ENCODE measurements around the gene REEP1.

DNA sequence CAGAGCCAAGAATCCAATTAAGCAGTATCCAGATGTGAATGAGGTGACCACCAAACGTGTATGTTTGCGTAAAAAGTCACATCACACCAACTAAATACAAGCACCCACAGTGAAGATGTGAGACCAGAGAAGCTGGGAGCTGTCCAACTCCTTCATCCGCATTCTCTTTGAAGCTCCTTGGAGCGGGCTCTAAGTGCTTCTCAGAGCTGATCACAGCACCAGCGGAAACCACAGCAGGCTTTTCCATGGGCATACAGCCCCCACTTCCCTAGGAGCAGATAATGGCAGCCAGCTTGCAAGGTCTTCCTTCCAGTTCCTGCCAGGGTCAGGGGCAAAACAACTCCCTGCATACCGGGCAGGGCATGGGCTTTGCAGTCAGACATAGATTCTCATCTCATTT, 36.4 kb downstream of the REEP1 start:
- TF ChIP-seq TAF1 (IDR thresholded peaks at IDR 0.05; ENCODE audit: low read depth) (no peak), CREB1 (IDR thresholded peaks at IDR 0.05; ENCODE audit: low read depth) (no peak), CEBPB (IDR thresholded peaks at IDR 0.05) (no peak)
- TF ChIP-seq, protein P1, sequence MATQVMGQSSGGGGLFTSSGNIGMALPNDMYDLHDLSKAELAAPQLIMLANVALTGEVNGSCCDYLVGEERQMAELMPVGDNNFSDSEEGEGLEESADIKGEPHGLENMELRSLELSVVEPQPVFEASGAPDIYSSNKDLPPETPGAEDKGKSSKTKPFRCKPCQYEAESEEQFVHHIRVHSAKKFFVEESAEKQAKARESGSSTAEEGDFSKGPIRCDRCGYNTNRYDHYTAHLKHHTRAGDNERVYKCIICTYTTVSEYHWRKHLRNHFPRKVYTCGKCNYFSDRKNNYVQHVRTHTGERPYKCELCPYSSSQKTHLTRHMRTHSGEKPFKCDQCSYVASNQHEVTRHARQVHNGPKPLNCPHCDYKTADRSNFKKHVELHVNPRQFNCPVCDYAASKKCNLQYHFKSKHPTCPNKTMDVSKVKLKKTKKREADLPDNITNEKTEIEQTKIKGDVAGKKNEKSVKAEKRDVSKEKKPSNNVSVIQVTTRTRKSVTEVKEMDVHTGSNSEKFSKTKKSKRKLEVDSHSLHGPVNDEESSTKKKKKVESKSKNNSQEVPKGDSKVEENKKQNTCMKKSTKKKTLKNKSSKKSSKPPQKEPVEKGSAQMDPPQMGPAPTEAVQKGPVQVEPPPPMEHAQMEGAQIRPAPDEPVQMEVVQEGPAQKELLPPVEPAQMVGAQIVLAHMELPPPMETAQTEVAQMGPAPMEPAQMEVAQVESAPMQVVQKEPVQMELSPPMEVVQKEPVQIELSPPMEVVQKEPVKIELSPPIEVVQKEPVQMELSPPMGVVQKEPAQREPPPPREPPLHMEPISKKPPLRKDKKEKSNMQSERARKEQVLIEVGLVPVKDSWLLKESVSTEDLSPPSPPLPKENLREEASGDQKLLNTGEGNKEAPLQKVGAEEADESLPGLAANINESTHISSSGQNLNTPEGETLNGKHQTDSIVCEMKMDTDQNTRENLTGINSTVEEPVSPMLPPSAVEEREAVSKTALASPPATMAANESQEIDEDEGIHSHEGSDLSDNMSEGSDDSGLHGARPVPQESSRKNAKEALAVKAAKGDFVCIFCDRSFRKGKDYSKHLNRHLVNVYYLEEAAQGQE (IDR thresholded peaks at IDR 0.05; ENCODE audit: low read depth), result peak; percentile 60
